ENCODE measurements around the gene SERPINA5. TPM values are rescaled to one million over a fixed set of nuclear protein-coding genes. Genes with fewer than 3 reads are reported as not detected.

SERPINA5 gene
- total RNA-seq, 4 donors from 2014 or later: 0.32 to 37.6 (median 1.5) TPM; not detected in 1

- Histone ChIP-seq H3K4me1 (no peaks in the 10 kb centered on the region), H3K27ac (no peak overlapping the region), H3K9me3 (peaks cover 0 to 4% of the 10 kb centered on the region in 2 donors), H3K27me3 (no peaks in the 10 kb centered on the region), H3K4me3 (no peak overlapping the region), H3K36me3 (no peaks in the 10 kb centered on the region)
- no peak for DNase-seq
- in situ Hi-C loops (cut with MboI; ENCODE audit: low pct_ligation_motif_present in 1 of 4, low pct_unique_long_range_greater_than_20kb in 1 of 4, low sequenced_read_pairs in 3 of 4) (no loop called here), intact Hi-C loops (cut with DNase I; ENCODE audit: low total_unique reads) (no loop called here)
- WGBS, 2 donors (ENCODE audit: low coverage in 1 of 2): 78% methylated on average over 12 of the region's 15 CpGs; no CpG with 5 or more reads in 1 of the 2 donors
- TF ChIP-seq POLR2AphosphoS5 (IDR thresholded peaks at IDR 0.05): no peak
- TF ChIP-seq POLR2A (IDR thresholded peaks at IDR 0.05): no peak
- TF ChIP-seq EP300 (IDR thresholded peaks at IDR 0.05; ENCODE audit: low read depth): no peak
- TF ChIP-seq CTCF (IDR thresholded peaks at IDR 0.05): no peak
Measured at GRCh38 chr14:94545131-94545841, 35.9 kb upstream of the SERPINA5 start.

DNA sequence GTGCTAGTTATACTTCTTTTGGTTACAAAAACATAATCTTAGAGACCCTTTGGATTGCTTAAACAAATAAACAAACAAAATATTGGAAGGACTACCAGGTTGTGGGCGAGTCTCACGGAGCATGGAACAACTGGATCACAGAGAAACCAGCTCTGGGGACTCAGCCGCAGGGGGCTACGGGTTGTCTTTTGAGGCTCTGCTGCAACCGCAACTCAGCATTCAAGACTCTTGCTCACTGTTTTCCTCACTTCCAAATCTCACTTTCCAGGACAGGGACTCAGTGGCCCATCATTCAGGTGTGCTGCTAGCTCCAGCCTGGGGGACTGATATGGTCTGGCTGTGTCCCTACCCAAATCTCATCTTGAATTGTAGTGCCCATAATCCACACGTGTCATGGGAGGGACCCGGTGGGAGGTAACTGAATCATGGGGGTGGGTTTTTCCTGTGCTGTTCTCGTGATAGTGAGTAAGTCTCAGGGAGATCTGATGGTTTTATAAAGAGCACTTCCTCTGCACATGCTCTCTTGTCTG is 34.0 kb upstream of the SERPINA5 start:
- Histone ChIP-seq H3K4me3 (no peak overlapping the region), H3K36me3 (no peaks in the 10 kb centered on the region), H3K27me3 (no peaks in the 10 kb centered on the region), H3K27ac (no peak overlapping the region), H3K9me3 (peaks cover 0 to 4% of the 10 kb centered on the region in 2 donors), H3K4me1 (no peaks in the 10 kb centered on the region)
- no peak for DNase-seq
- intact Hi-C loops (cut with DNase I; ENCODE audit: low total_unique reads) (no loop called here), in situ Hi-C loops (cut with MboI; ENCODE audit: low pct_ligation_motif_present in 1 of 4, low pct_unique_long_range_greater_than_20kb in 1 of 4, low sequenced_read_pairs in 3 of 4) (no loop called here)
- WGBS, 2 donors (ENCODE audit: low coverage in 1 of 2): 82 to 84% methylated on average over 3 to 8 of the region's 8 CpGs
- TF ChIP-seq POLR2A (IDR thresholded peaks at IDR 0.05) (no peak), CTCF (IDR thresholded peaks at IDR 0.05) (no peak), POLR2AphosphoS5 (IDR thresholded peaks at IDR 0.05) (no peak), EP300 (IDR thresholded peaks at IDR 0.05; ENCODE audit: low read depth) (no peak)

- no peak for DNase-seq
- H3K4me3 ChIP-seq: no peak overlapping the region
- H3K27me3 ChIP-seq: no peaks in the 10 kb centered on the region
- in situ Hi-C loops (cut with MboI; ENCODE audit: low pct_ligation_motif_present in 1 of 4, low pct_unique_long_range_greater_than_20kb in 1 of 4, low sequenced_read_pairs in 3 of 4): no loop called here
- H3K27ac ChIP-seq: no peak overlapping the region
- peaks cover 0 to 4% of the 10 kb centered on the region in 2 donors for H3K9me3 ChIP-seq
- intact Hi-C loops (cut with DNase I; ENCODE audit: low total_unique reads): no loop called here
- TF ChIP-seq CTCF (IDR thresholded peaks at IDR 0.05) (no peak), POLR2AphosphoS5 (IDR thresholded peaks at IDR 0.05) (no peak), POLR2A (IDR thresholded peaks at IDR 0.05) (no peak), EP300 (IDR thresholded peaks at IDR 0.05; ENCODE audit: low read depth) (no peak)
- 83% methylated on average over 4 of the region's 4 CpGs; no CpG with 5 or more reads in 1 of the 2 donors for WGBS, 2 donors (ENCODE audit: low coverage in 1 of 2)
- H3K36me3 ChIP-seq: no peaks in the 10 kb centered on the region
- H3K4me1 ChIP-seq: no peaks in the 10 kb centered on the region
Measured at GRCh38 chr14:94547726-94548125, 33.5 kb upstream of the SERPINA5 start.

DNA sequence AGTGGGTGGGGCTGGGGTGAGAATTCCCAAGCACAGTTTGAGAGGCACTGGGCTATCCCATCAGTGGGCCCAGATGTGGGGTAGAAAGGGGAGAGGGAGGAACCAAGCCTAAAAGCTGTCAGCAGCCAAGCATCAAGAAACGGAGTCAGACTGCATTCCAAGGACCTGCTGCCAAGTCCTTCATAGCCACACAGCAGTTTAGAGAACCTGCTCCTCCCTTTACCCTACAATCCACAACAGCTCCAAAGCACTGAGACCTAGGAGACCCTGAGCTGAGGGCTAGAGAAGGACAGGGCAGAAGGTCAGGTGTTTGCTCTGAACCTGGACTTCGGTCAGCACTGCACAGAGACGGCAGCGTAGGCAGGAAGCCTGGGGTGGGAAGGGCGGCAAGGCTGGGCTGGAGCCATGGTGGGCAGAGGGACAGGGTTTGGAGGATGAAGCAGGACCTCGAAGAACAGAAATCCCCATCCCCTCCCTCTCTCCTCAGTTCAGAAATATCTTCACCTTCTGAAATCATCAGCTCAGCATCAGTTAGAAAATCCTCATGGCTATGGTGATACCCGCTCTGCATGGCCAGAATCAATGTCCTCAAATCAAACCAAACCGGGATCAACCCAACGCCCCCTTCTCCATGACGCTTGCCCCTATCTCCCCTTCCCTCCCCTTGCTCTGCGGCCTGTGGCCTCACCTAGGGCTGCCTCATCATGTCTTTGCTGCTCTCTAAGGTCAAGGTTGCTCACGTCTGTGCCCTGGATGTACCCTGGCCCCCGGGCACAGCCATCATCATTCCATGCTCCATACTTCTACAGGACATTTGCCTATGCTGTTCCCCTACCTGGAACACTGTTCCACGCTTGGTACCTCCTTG is 32.9 kb upstream of the SERPINA5 start:
- peaks cover 0 to 4% of the 10 kb centered on the region in 2 donors for H3K9me3 ChIP-seq
- no peaks in the 10 kb centered on the region for H3K4me1 ChIP-seq
- TF ChIP-seq POLR2A (IDR thresholded peaks at IDR 0.05): no peak
- no peak for TF ChIP-seq EP300 (IDR thresholded peaks at IDR 0.05; ENCODE audit: low read depth)
- no peak for TF ChIP-seq POLR2AphosphoS5 (IDR thresholded peaks at IDR 0.05)
- H3K27ac ChIP-seq: no peak overlapping the region
- H3K36me3 ChIP-seq: no peaks in the 10 kb centered on the region
- 79 to 96% methylated on average over 3 to 14 of the region's 14 CpGs for WGBS, 2 donors (ENCODE audit: low coverage in 1 of 2)
- in situ Hi-C loops (cut with MboI; ENCODE audit: low pct_ligation_motif_present in 1 of 4, low pct_unique_long_range_greater_than_20kb in 1 of 4, low sequenced_read_pairs in 3 of 4): no loop called here
- intact Hi-C loops (cut with DNase I; ENCODE audit: low total_unique reads): no loop called here
- H3K27me3 ChIP-seq: no peaks in the 10 kb centered on the region
- DNase-seq: no peak
- H3K4me3 ChIP-seq: no peak overlapping the region
